Measurements from ENCODE around the gene MED26.

MED26 gene

GRCh38 chr19:16532440-16533234 is 95.4 kb downstream of the MED26 start:
- no peaks in the 10 kb centered on the region for H3K27me3 ChIP-seq (ENCODE audit: control insufficient read depth, insufficient read depth, low read length)
- H3K9ac ChIP-seq (ENCODE audit: low read depth, low read length): no peak overlapping the region
- peaks cover 96% of the 10 kb centered on the region for H3K36me3 ChIP-seq (ENCODE audit: control insufficient read depth, insufficient read depth, low read length)

GRCh38 chr19:16531380-16531669 is 96.7 kb downstream of the MED26 start:
- H3K4me3 ChIP-seq (ENCODE audit: low read depth, low read length): no peak overlapping the region
- H3K9ac ChIP-seq (ENCODE audit: low read depth, low read length): no peak overlapping the region
- H3K9me3 ChIP-seq (ENCODE audit: control insufficient read depth, insufficient read depth, low read length): no peaks in the 10 kb centered on the region
- peaks cover 99% of the 10 kb centered on the region for H3K36me3 ChIP-seq (ENCODE audit: control insufficient read depth, insufficient read depth, low read length)
- H3K27me3 ChIP-seq (ENCODE audit: control insufficient read depth, insufficient read depth, low read length): no peaks in the 10 kb centered on the region
- no peaks in the 10 kb centered on the region for H3K4me1 ChIP-seq (ENCODE audit: control insufficient read depth, insufficient read depth, low read length)
- H3K27ac ChIP-seq (ENCODE audit: low read depth, low read length): no peak overlapping the region

More at GRCh38 chr19:16532440-16533234, 95.4 kb downstream of the MED26 start:
- Histone ChIP-seq H3K9me3 (ENCODE audit: control insufficient read depth, insufficient read depth, low read length) (no peaks in the 10 kb centered on the region), H3K4me1 (ENCODE audit: control insufficient read depth, insufficient read depth, low read length) (no peaks in the 10 kb centered on the region), H3K27ac (ENCODE audit: low read depth, low read length) (no peak overlapping the region), H3K4me3 (ENCODE audit: low read depth, low read length) (no peak overlapping the region)

GRCh38 chr19:16530540-16531379 is 97.2 kb downstream of the MED26 start:
- Histone ChIP-seq H3K9ac (ENCODE audit: low read depth, low read length) (no peak overlapping the region), H3K27ac (ENCODE audit: low read depth, low read length) (no peak overlapping the region), H3K4me3 (ENCODE audit: low read depth, low read length) (no peak overlapping the region), H3K4me1 (ENCODE audit: control insufficient read depth, insufficient read depth, low read length) (no peaks in the 10 kb centered on the region), H3K36me3 (ENCODE audit: control insufficient read depth, insufficient read depth, low read length) (peaks cover 99% of the 10 kb centered on the region), H3K9me3 (ENCODE audit: control insufficient read depth, insufficient read depth, low read length) (no peaks in the 10 kb centered on the region), H3K27me3 (ENCODE audit: control insufficient read depth, insufficient read depth, low read length) (no peaks in the 10 kb centered on the region)

- H3K27me3 ChIP-seq (ENCODE audit: control insufficient read depth, insufficient read depth, low read length): no peaks in the 10 kb centered on the region
- H3K9me3 ChIP-seq (ENCODE audit: control insufficient read depth, insufficient read depth, low read length): no peaks in the 10 kb centered on the region
- H3K27ac ChIP-seq (ENCODE audit: low read depth, low read length): no peak overlapping the region
- H3K9ac ChIP-seq (ENCODE audit: low read depth, low read length): no peak overlapping the region
- H3K36me3 ChIP-seq (ENCODE audit: control insufficient read depth, insufficient read depth, low read length): peaks cover 99% of the 10 kb centered on the region
- H3K4me3 ChIP-seq (ENCODE audit: low read depth, low read length): no peak overlapping the region
- no peaks in the 10 kb centered on the region for H3K4me1 ChIP-seq (ENCODE audit: control insufficient read depth, insufficient read depth, low read length)
These were observed 98.4 kb downstream of the MED26 start for GRCh38 chr19:16529466-16530144.

GRCh38 chr19:16527971-16528521 is 100.0 kb downstream of the MED26 start:
- Histone ChIP-seq H3K36me3 (ENCODE audit: control insufficient read depth, insufficient read depth, low read length) (peaks cover 99% of the 10 kb centered on the region), H3K4me1 (ENCODE audit: control insufficient read depth, insufficient read depth, low read length) (no peaks in the 10 kb centered on the region), H3K27me3 (ENCODE audit: control insufficient read depth, insufficient read depth, low read length) (no peaks in the 10 kb centered on the region), H3K4me3 (ENCODE audit: low read depth, low read length) (no peak overlapping the region), H3K9ac (ENCODE audit: low read depth, low read length) (no peak overlapping the region), H3K27ac (ENCODE audit: low read depth, low read length) (no peak overlapping the region), H3K9me3 (ENCODE audit: control insufficient read depth, insufficient read depth, low read length) (no peaks in the 10 kb centered on the region)

- no peaks in the 10 kb centered on the region for H3K9me3 ChIP-seq (ENCODE audit: control insufficient read depth, insufficient read depth, low read length)
- H3K36me3 ChIP-seq (ENCODE audit: control insufficient read depth, insufficient read depth, low read length): peaks cover 99% of the 10 kb centered on the region
- no peak overlapping the region for H3K9ac ChIP-seq (ENCODE audit: low read depth, low read length)
- no peak overlapping the region for H3K4me3 ChIP-seq (ENCODE audit: low read depth, low read length)
- H3K4me1 ChIP-seq (ENCODE audit: control insufficient read depth, insufficient read depth, low read length): no peaks in the 10 kb centered on the region
- no peak overlapping the region for H3K27ac ChIP-seq (ENCODE audit: low read depth, low read length)
- H3K27me3 ChIP-seq (ENCODE audit: control insufficient read depth, insufficient read depth, low read length): no peaks in the 10 kb centered on the region
These were observed 100.6 kb downstream of the MED26 start for GRCh38 chr19:16527334-16527935.

- Histone ChIP-seq H3K9me3 (ENCODE audit: control insufficient read depth, insufficient read depth, low read length) (no peaks in the 10 kb centered on the region), H3K9ac (ENCODE audit: low read depth, low read length) (no peak overlapping the region), H3K27me3 (ENCODE audit: control insufficient read depth, insufficient read depth, low read length) (no peaks in the 10 kb centered on the region), H3K27ac (ENCODE audit: low read depth, low read length) (no peak overlapping the region), H3K4me3 (ENCODE audit: low read depth, low read length) (no peak overlapping the region), H3K4me1 (ENCODE audit: control insufficient read depth, insufficient read depth, low read length) (no peaks in the 10 kb centered on the region), H3K36me3 (ENCODE audit: control insufficient read depth, insufficient read depth, low read length) (peaks cover 97% of the 10 kb centered on the region)
These were observed 102.1 kb downstream of the MED26 start for GRCh38 chr19:16525751-16526481.

- Histone ChIP-seq H3K4me1 (ENCODE audit: control insufficient read depth, insufficient read depth, low read length) (no peaks in the 10 kb centered on the region), H3K27me3 (ENCODE audit: control insufficient read depth, insufficient read depth, low read length) (no peaks in the 10 kb centered on the region), H3K9ac (ENCODE audit: low read depth, low read length) (no peak overlapping the region), H3K36me3 (ENCODE audit: control insufficient read depth, insufficient read depth, low read length) (peaks cover 97% of the 10 kb centered on the region), H3K9me3 (ENCODE audit: control insufficient read depth, insufficient read depth, low read length) (no peaks in the 10 kb centered on the region), H3K27ac (ENCODE audit: low read depth, low read length) (no peak overlapping the region), H3K4me3 (ENCODE audit: low read depth, low read length) (no peak overlapping the region)
These were observed 102.8 kb downstream of the MED26 start for GRCh38 chr19:16524991-16525734.

Measured in HUES48 (cell line).